Uterus (tissue), 2 donors: ENCODE results near the gene DYNLT3.

Experiments used
- POLR2A ChIP-seq, 2 donors: fragments of 450-650 bp; IDR thresholded peaks; one replicate each; pipeline ENCODE4 v1.6.1; 2016; ENCODE audit warnings: antibody characterized with exemption in 2 of 2, mild to moderate bottlenecking in 1 of 2, moderate library complexity in 1 of 2
- TF ChIP-seq, protein P1 (sequence below), 4 experiments: fragments of 200-600 bp in 2 of 4; fragments of 450-650 bp in 2 of 4; sonication (generic) in 2 of 4; IDR thresholded peaks; one replicate each; pipeline ENCODE4 v1.5.1; 2016 to 2019; ENCODE audit warnings: antibody characterized with exemption in 4 of 4, mild to moderate bottlenecking in 2 of 4, moderate library complexity in 1 of 4

DNA sequence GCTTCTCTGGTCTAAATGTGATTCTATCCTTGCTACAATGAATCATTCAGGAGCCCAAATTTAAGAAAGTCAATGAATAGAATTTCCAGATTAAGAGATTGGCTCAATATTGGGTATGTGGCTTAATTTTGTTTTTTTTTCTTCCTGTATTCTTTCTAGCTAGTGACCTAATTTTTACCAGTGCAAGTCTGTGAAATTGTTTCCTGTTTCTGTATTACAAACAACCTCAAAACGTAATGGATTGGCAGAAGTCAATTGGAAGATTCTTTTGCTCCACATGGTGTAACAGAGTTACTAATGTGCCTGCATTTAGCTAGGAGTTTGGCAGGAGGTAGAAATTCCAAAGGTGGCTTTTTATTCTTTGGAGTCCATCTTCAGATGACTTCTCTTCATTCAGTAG lies 17.6 kb downstream of the DYNLT3 start:
- TF ChIP-seq, protein P1, sequence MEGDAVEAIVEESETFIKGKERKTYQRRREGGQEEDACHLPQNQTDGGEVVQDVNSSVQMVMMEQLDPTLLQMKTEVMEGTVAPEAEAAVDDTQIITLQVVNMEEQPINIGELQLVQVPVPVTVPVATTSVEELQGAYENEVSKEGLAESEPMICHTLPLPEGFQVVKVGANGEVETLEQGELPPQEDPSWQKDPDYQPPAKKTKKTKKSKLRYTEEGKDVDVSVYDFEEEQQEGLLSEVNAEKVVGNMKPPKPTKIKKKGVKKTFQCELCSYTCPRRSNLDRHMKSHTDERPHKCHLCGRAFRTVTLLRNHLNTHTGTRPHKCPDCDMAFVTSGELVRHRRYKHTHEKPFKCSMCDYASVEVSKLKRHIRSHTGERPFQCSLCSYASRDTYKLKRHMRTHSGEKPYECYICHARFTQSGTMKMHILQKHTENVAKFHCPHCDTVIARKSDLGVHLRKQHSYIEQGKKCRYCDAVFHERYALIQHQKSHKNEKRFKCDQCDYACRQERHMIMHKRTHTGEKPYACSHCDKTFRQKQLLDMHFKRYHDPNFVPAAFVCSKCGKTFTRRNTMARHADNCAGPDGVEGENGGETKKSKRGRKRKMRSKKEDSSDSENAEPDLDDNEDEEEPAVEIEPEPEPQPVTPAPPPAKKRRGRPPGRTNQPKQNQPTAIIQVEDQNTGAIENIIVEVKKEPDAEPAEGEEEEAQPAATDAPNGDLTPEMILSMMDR (IDR thresholded peaks at IDR 0.05): no peak
- TF ChIP-seq POLR2A (IDR thresholded peaks at IDR 0.05): no peak
